ENCODE results near the gene ALPK1. TPM values are rescaled to one million over a fixed set of nuclear protein-coding genes. Genes with fewer than 3 reads are reported as not detected.
"Not testable (repeated sequence)": the region's sequence is repeated elsewhere in the genome, so short reads cannot be mapped to it uniquely, and the experiment has no call there.

ALPK1 gene
- total and polyA plus RNA-seq, 7 donors = 4.2 to 27.4 (median 12.1) TPM

- Histone ChIP-seq H3K27ac (peak overlapping the region in 1 of 4 donors; percentile 66), H3K27me3 (no peaks in the 10 kb centered on the region), H3K36me3 (peaks cover 0 to 6% (median 0%) of the 10 kb centered on the region in 4 donors), H3K9me3 (no peaks in the 10 kb centered on the region), H3K4me1 (peaks cover 0 to 14% (median 3%) of the 10 kb centered on the region in 4 donors), H3K4me3 (no peak overlapping the region)
- WGBS, 2 donors = 64 to 68% methylated on average over 10 of the region's 10 CpGs
- DNase-seq = no peak
- intact Hi-C loops (cut with DNase I) = no loop called here
- TF ChIP-seq POLR2A (IDR thresholded peaks at IDR 0.05) (no peak), EP300 (IDR thresholded peaks at IDR 0.05) (no peak), POLR2AphosphoS5 (IDR thresholded peaks at IDR 0.05) (no peak), CTCF (IDR thresholded peaks at IDR 0.05) (no peak)
Observed at GRCh38 chr4:112279025-112279881, 17.9 kb upstream of the ALPK1 start.

- intact Hi-C loops (cut with DNase I) = no loop called here
- Histone ChIP-seq H3K9me3 (no peaks in the 10 kb centered on the region), H3K4me1 (peaks cover 0 to 21% (median 9%) of the 10 kb centered on the region in 4 donors), H3K4me3 (no peak overlapping the region), H3K27ac (peak overlapping the region in 1 of 4 donors; percentile 66), H3K27me3 (no peaks in the 10 kb centered on the region), H3K36me3 (peaks cover 0 to 6% (median 0%) of the 10 kb centered on the region in 4 donors)
- no peak for TF ChIP-seq CTCF (IDR thresholded peaks at IDR 0.05)
- TF ChIP-seq POLR2A (IDR thresholded peaks at IDR 0.05) = no peak
- no peak for TF ChIP-seq EP300 (IDR thresholded peaks at IDR 0.05)
- no peak for TF ChIP-seq POLR2AphosphoS5 (IDR thresholded peaks at IDR 0.05)
- 90 to 92% methylated on average over 7 of the region's 7 CpGs for WGBS, 2 donors
- no peak for DNase-seq
Observed at GRCh38 chr4:112279882-112280315, 17.3 kb upstream of the ALPK1 start.

GRCh38 chr4:112280386-112281056, 16.6 kb upstream of the ALPK1 start:
- DNase-seq = no peak
- Histone ChIP-seq H3K9me3 (no peaks in the 10 kb centered on the region), H3K27ac (no peak overlapping the region), H3K4me3 (no peak overlapping the region), H3K36me3 (peaks cover 0 to 6% (median 0%) of the 10 kb centered on the region in 4 donors), H3K27me3 (no peaks in the 10 kb centered on the region), H3K4me1 (peaks cover 0 to 21% (median 12%) of the 10 kb centered on the region in 4 donors)
- WGBS, 2 donors = 73 to 85% methylated on average over 5 of the region's 5 CpGs
- TF ChIP-seq EP300 (IDR thresholded peaks at IDR 0.05) = no peak
- TF ChIP-seq POLR2AphosphoS5 (IDR thresholded peaks at IDR 0.05) = no peak
- TF ChIP-seq CTCF (IDR thresholded peaks at IDR 0.05) = no peak
- intact Hi-C loops (cut with DNase I) = no loop called here

GRCh38 chr4:112281895-112282398, 15.2 kb upstream of the ALPK1 start:
- WGBS, 2 donors = 92% methylated on average over 2 of the region's 2 CpGs
- DNase-seq; H3K4me3 ChIP-seq; intact Hi-C loops (cut with DNase I); H3K9me3 ChIP-seq; H3K27ac ChIP-seq; H3K27me3 ChIP-seq; H3K36me3 ChIP-seq: not testable (repeated sequence)
- peaks cover 0 to 21% (median 12%) of the 10 kb centered on the region in 4 donors for H3K4me1 ChIP-seq

Data from sigmoid colon (tissue), 7 donors.